Caco-2 (cell line): ENCODE data around the gene BDP1. TPM values are rescaled to one million over a fixed set of nuclear protein-coding genes. Genes with fewer than 3 reads are reported as not detected.
"Not testable (repeated sequence)": the region's sequence is repeated elsewhere in the genome, so short reads cannot be mapped to it uniquely, and the experiment has no call there.

Experiments
- BruUV-seq: library from RNA; stranded (reverse); fragments of 400-500 nt; replicated peaks from 2 replicates; lab custom pipeline; 2021; lab: Mats Ljungman, UMichigan
- CTCF ChIA-PET: fragments of 300-600 bp; sonication (Branson Sonifier 250); formaldehyde crosslinking; loops from one replicate; lab custom pipeline; 2022; ENCODE audit warnings: antibody characterized with exemption; lab: Charles Lee
- POLR2A ChIA-PET: fragments of 300-600 bp; sonication (Branson Sonifier 250); formaldehyde crosslinking; loops from one replicate; lab custom pipeline; 2022; ENCODE audit warnings: antibody characterized with exemption; lab: Charles Lee
- DNase-seq, 2 experiments: peaks; one replicate each; pipeline versions ENCODE4 v3.0.0 to v3.0.0-alpha.2; 2020 to 2022
- H3K27me3 ChIP-seq: replicated peaks from 2 replicates; pipeline ENCODE4 v1.6.0; 2011; ENCODE audit warnings: low read length; ENCODE audit not compliant: control insufficient read depth, insufficient read depth
- H3K36me3 ChIP-seq: 2 replicates; pipeline ENCODE4 v1.5.1; 2011; ENCODE audit warnings: low read length; ENCODE audit not compliant: control insufficient read depth, insufficient read depth
- H3K4me1 ChIP-seq: fragments of 250-450 bp; sonication (Bioruptor Pico); 2 replicates; pipeline ENCODE4 v1.5.1; 2020; ENCODE audit warnings: mild to moderate bottlenecking
- H3K4me3 ChIP-seq: 2 replicates; pipeline ENCODE4 v1.5.1; 2011; ENCODE audit warnings: low read depth, mild to moderate bottlenecking, control low read depth, low read length
- H3K9me3 ChIP-seq: fragments of 250-450 bp; sonication (Bioruptor Pico); 2 replicates; pipeline ENCODE4 v1.5.1; 2020; ENCODE audit warnings: mild to moderate bottlenecking, moderate library complexity
- H3K27ac Mint-ChIP-seq: one replicate; pipeline ENCODE4 v1.8.0; 2022; ENCODE audit warnings: mixed read lengths; ENCODE audit not compliant: unreplicated experiment
- H3K27me3 Mint-ChIP-seq: one replicate; pipeline ENCODE4 v1.8.0; 2022; ENCODE audit warnings: mixed read lengths; ENCODE audit not compliant: insufficient read depth, unreplicated experiment
- H3K36me3 Mint-ChIP-seq: one replicate; pipeline ENCODE4 v1.8.0; 2022; ENCODE audit warnings: mild to moderate bottlenecking, mixed read lengths; ENCODE audit not compliant: insufficient read depth, unreplicated experiment
- H3K4me1 Mint-ChIP-seq: one replicate; pipeline ENCODE4 v1.8.0; 2022; ENCODE audit warnings: low read depth, mixed read lengths; ENCODE audit not compliant: unreplicated experiment
- H3K4me3 Mint-ChIP-seq: one replicate; pipeline ENCODE4 v1.8.0; 2022; ENCODE audit warnings: mild to moderate bottlenecking, moderate library complexity, mixed read lengths; ENCODE audit not compliant: unreplicated experiment
- H3K9me3 Mint-ChIP-seq: one replicate; pipeline ENCODE4 v1.8.0; 2022; ENCODE audit warnings: mixed read lengths; ENCODE audit not compliant: unreplicated experiment
- intact Hi-C: fragments of 100-400 bp; cut with micrococcal nuclease; formaldehyde crosslinking; loops from one replicate; pipeline ENCODE4 v1.10.0; 2022; ENCODE audit not compliant: unreplicated experiment
- total RNA-seq: library from RNA; stranded (reverse); gene quantifications from 2 replicates; pipeline ENCODE4 v1.2.3, GENCODE V29; 2022
- TF ChIP-seq, protein P1 (sequence below), 2 experiments: fragments of 200-600 bp in 1 of 2; IDR thresholded peaks; 1 replicate in 1 of 2; 2 replicates in 1 of 2; pipeline versions ENCODE4 v1.5.1 to v1.8.0; 2011 to 2022; ENCODE audit warnings: antibody characterized with exemption in 1 of 2, control low read depth in 1 of 2, inconsistent platforms in 1 of 2, low read depth in 1 of 2, low read length in 1 of 2, mild to moderate bottlenecking in 1 of 2, moderate library complexity in 1 of 2; ENCODE audit not compliant: insufficient read depth in 1 of 2, severe bottlenecking in 1 of 2, unreplicated experiment in 1 of 2

The BDP1 gene
- total RNA-seq, 1 experiment from 2014 or later = 27.5 TPM

DNA sequence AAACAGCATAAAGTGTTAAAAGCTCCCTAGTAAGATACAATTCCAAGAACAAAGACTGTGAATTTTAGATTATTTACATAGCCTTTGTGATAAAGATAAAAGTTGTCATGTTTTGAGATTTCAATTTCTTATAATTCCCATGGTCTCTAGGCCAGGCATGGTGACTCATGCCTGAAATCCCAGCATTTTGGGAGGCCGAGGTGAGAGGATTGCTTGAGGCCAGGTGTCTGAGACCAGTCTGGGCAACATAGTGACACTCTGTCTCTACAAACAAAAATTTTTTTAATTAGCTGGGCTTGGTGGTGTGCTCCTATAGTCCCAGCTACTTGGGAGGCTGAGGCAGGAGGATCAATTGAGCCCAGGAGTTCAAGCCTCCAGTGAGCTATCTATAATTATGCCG lies 48.1 kb downstream of the BDP1 start:
- H3K27ac Mint-ChIP-seq = no peak overlapping the region
- Histone ChIP-seq H3K9me3 (no peaks in the 10 kb centered on the region), H3K27me3 (no peaks in the 10 kb centered on the region), H3K4me3 (no peak overlapping the region), H3K36me3 (no peaks in the 10 kb centered on the region; the same call in 1 of the 2 replicates), H3K4me1 (no peaks in the 10 kb centered on the region)
- ChIA-PET POLR2A (no interaction called here), CTCF (no interaction called here)
- TF ChIP-seq, protein P1, sequence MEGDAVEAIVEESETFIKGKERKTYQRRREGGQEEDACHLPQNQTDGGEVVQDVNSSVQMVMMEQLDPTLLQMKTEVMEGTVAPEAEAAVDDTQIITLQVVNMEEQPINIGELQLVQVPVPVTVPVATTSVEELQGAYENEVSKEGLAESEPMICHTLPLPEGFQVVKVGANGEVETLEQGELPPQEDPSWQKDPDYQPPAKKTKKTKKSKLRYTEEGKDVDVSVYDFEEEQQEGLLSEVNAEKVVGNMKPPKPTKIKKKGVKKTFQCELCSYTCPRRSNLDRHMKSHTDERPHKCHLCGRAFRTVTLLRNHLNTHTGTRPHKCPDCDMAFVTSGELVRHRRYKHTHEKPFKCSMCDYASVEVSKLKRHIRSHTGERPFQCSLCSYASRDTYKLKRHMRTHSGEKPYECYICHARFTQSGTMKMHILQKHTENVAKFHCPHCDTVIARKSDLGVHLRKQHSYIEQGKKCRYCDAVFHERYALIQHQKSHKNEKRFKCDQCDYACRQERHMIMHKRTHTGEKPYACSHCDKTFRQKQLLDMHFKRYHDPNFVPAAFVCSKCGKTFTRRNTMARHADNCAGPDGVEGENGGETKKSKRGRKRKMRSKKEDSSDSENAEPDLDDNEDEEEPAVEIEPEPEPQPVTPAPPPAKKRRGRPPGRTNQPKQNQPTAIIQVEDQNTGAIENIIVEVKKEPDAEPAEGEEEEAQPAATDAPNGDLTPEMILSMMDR (IDR thresholded peaks at IDR 0.05; ENCODE audit: insufficient read depth in 1 of 2, low read depth in 1 of 2, low read length in 1 of 2, severe bottlenecking in 1 of 2, unreplicated experiment in 1 of 2) = no peak
- H3K4me1 Mint-ChIP-seq = no peaks in the 10 kb centered on the region
- H3K9me3 Mint-ChIP-seq = no peaks in the 10 kb centered on the region
- H3K27me3 Mint-ChIP-seq = no peaks in the 10 kb centered on the region
- no peak overlapping the region for H3K4me3 Mint-ChIP-seq
- DNase-seq = no peak
- intact Hi-C loops = no loop called here
- no TSS peak for BruUV-seq
- peaks cover 93% of the 10 kb centered on the region for H3K36me3 Mint-ChIP-seq

DNA sequence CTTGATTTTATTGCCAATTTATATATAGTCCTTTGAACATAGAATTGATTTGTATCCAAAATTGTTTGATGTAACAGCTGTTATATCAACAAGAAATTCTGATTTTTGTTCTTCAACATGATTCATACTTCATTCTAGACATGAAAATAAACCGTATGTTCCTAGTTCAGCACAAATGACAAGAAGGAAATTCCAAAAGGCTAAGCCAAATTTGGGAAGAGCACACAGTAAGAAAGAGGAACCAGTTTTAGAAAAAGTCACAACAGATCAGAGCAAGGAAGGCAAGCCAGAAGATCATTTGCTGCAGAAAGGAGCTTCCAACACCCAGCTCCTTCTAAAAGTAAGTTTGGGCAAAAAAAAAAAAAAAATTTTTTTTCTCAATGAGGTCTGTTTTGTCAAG lies 66.7 kb downstream of the BDP1 start:
- BruUV-seq = no TSS peak
- TF ChIP-seq, protein P1 (IDR thresholded peaks at IDR 0.05; ENCODE audit: insufficient read depth in 1 of 2, low read depth in 1 of 2, low read length in 1 of 2, severe bottlenecking in 1 of 2, unreplicated experiment in 1 of 2) = no peak
- Histone ChIP-seq H3K4me1 (no peaks in the 10 kb centered on the region), H3K4me3 (no peak overlapping the region), H3K27me3 (no peaks in the 10 kb centered on the region), H3K36me3 (no peaks in the 10 kb centered on the region; the same call in none of the 2 replicates), H3K9me3 (no peaks in the 10 kb centered on the region)
- DNase-seq = no peak
- H3K4me1 Mint-ChIP-seq = no peaks in the 10 kb centered on the region
- CTCF ChIA-PET = no interaction called here
- POLR2A ChIA-PET = no interaction called here
- no peaks in the 10 kb centered on the region for H3K9me3 Mint-ChIP-seq
- H3K27me3 Mint-ChIP-seq = no peaks in the 10 kb centered on the region
- H3K4me3 Mint-ChIP-seq = no peak overlapping the region
- H3K27ac Mint-ChIP-seq = no peak overlapping the region
- peaks cover 70% of the 10 kb centered on the region for H3K36me3 Mint-ChIP-seq
- intact Hi-C loops = no loop called here

DNA sequence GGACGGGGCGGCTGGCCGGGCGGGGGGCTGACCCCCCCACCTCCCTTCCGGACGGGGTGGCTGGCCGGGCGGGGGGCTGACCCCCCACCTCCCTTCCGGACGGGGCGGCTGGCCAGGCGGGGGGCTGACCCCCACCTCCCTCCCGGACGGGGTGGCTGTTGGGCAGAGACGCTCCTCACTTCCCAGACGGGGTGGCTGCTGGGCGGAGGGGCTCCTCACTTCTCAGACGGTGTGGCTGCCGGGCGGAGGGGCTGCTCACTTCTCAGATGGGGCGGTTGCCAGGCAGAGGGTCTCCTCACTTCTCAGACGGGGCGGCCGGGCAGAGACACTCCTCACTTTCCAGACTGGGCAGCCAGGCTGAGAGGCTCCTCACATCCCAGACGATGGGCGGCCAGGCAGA lies 70.2 kb downstream of the BDP1 start:
- H3K36me3 Mint-ChIP-seq = peaks cover 57% of the 10 kb centered on the region
- H3K9me3 ChIP-seq, H3K27ac Mint-ChIP-seq, DNase-seq, intact Hi-C loops, H3K27me3 Mint-ChIP-seq, H3K4me1 Mint-ChIP-seq, POLR2A ChIA-PET, H3K9me3 Mint-ChIP-seq, BruUV-seq, H3K36me3 ChIP-seq, H3K4me3 ChIP-seq, H3K4me1 ChIP-seq, H3K27me3 ChIP-seq, CTCF ChIA-PET, H3K4me3 Mint-ChIP-seq: not testable (repeated sequence)

DNA sequence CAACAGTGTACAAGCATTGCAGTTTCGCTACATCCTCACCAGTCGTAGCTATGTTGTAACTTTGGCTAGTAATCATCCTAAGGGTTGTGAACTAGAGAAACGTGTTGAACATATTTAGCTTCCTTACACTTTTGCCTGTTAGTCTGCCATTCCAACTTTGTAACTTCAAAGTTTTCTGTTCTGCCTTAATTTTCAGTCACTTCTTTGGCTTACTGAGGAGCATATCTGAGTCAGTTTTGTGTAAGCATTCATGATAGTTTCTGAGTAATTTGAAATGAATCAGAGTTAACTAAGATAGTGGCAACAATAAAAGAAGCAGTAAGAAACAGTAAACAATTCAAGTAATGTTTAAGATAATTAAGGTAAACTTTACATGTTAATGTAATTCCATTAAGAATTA lies 72.8 kb downstream of the BDP1 start:
- peaks cover 57% of the 10 kb centered on the region for H3K36me3 Mint-ChIP-seq
- H3K4me1 Mint-ChIP-seq = no peaks in the 10 kb centered on the region
- POLR2A ChIA-PET = no interaction called here

More for the DNA sequence above, 72.8 kb downstream of the BDP1 start:
- CTCF ChIA-PET = no interaction called here
- no peak overlapping the region for H3K4me3 Mint-ChIP-seq
- H3K4me3 ChIP-seq = no peak overlapping the region
- no peaks in the 10 kb centered on the region for H3K27me3 Mint-ChIP-seq
- no peaks in the 10 kb centered on the region for H3K9me3 ChIP-seq
- no peaks in the 10 kb centered on the region for H3K27me3 ChIP-seq
- no peak overlapping the region for H3K27ac Mint-ChIP-seq
- no peaks in the 10 kb centered on the region for H3K4me1 ChIP-seq
- BruUV-seq = no TSS peak
- TF ChIP-seq, protein P1 (IDR thresholded peaks at IDR 0.05; ENCODE audit: insufficient read depth in 1 of 2, low read depth in 1 of 2, low read length in 1 of 2, severe bottlenecking in 1 of 2, unreplicated experiment in 1 of 2) = no peak
- DNase-seq = no peak
- H3K9me3 Mint-ChIP-seq = no peaks in the 10 kb centered on the region
- intact Hi-C loops = no loop called here
- no peaks in the 10 kb centered on the region; the same call in none of the 2 replicates for H3K36me3 ChIP-seq
